Activated CD4-positive, alpha-beta T cell treated with anti-CD3 and anti-CD28 coated beads for 48 hours (primary cell): ENCODE measurements around the gene LGALS8.
A peak's percentile ranks its signal among the peaks of the same experiment; 100 is the strongest.

Source experiments
- DNase-seq: peaks from one replicate; pipeline ENCODE4 v3.0.0-alpha.2; 2020

The LGALS8 gene

DNA sequence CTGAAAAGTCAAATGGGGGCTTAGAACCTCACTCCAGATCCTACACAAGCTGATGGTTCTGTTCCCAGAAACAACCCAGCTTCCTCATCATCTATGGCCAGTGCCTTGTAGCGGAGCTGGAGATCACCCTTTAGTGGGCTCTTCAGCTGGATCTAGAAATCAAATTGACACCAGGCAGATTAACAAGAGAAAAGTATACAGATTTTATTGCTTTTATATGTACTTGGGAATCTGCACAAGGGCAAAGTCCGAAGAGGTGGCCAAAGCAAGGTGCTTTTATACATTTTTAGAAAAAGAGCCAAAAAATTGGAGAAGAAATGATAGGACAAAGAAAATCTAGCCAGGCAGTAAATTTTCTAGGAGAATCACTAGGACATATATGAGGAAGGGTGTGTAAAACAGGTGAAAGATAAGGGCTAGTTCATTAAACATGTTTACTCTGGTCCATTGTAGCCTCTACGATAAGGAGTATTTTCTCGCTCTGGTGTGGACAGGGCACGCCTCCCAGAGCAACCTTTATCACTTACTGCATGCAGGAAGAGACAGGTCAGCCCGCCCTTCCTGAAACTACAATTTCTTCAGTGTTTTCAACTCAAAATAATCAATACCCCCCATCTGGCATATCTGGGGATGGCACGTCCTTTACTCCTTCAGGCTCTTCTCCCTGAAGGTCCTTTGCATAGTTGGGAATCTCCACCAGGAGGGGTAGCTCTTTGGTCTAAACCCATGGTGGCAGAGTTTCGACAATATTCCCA is 14.0 kb upstream of the LGALS8 start:
- DNase-seq = no peak

DNA sequence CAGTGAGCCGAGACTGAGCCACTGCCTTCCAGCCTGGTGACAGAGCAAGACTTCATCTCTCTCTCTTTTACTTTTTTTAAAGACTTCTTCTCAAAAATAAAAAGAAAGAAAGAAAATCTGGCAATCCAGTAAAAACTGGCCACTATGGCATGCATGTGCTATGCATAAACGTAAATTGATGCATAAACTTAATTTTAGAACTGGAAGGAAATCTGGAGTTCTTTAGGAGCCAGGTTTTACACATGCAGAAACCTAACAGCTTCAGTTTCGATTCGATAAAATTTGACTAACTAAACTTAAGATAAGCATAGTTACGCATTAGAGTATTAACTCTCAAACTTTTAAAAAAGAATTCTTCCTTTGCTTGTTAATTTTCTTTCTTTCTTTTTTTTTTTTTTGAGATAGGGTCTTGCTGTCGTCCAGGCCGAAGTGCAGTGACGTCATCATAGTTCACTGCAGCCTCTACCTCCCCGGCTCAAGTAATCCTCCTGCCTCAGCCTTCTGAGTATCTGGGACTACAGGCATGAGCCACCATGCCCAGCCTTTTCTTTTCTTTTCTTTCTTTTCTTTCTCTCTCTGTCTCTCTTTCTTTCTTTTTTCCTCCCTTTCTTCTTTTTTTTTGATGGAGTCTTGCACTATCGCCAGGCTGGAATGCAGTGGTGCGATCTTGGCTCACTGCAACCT is 11.9 kb upstream of the LGALS8 start:
- DNase-seq = no peak

DNA sequence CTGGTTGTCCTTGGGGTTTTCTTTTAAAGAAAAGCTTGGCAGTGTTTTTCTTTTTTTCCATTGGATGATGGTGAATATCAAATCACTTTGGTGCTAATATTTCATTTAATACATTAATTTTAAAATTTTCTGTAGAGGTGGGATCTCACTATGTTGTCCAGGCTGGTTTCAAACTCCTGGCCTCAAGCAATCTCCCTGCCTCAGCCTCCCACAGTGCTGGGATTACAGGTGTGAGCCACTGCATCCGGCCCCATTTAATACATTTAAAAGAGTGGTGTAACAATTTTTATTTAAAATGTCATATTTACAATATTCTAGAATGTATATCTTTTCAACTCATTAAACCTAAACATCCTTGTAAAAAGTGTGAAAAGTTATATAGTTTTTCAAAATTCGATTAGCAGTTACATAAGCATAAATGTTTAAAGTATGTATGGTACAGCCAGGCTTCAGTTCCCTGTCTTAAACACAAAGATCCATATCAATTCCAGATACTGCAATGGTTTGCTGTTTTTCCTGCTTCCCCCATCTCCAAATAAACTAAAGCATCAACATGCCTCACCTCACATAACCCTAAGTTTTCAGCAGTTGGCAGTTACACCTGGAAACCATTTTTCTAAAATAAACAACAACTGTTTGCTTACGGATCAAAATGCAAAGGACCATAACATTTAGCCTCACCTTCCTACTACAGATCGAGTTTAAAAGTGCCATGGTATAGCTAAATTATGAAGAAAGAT is 8.9 kb upstream of the LGALS8 start:
- no peak for DNase-seq

DNA sequence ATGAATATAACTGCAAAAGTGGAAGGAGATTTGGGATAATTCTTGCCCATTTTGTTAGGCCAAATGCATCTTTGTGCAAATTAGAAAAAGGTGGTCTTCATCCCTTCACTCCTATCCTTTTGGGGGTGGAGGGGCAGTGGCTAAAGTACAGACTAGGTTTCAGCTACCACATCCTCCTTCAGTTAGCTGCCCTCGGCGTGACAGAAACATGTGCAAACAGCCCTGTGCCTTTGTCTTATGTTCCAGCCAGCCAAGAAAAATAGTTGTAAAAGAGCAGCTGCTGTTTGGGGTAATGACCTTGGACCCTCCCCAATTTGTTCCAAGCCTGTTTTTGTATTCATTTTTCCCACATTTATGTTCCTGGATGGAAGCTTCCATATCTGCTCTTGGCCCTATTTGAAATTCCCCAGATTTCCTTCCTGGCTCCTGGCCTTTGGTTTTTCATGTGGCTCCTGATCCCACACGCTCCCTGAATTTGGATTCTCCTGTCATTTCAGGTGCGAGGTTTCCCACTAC is 8.3 kb upstream of the LGALS8 start:
- no peak for DNase-seq

DNA sequence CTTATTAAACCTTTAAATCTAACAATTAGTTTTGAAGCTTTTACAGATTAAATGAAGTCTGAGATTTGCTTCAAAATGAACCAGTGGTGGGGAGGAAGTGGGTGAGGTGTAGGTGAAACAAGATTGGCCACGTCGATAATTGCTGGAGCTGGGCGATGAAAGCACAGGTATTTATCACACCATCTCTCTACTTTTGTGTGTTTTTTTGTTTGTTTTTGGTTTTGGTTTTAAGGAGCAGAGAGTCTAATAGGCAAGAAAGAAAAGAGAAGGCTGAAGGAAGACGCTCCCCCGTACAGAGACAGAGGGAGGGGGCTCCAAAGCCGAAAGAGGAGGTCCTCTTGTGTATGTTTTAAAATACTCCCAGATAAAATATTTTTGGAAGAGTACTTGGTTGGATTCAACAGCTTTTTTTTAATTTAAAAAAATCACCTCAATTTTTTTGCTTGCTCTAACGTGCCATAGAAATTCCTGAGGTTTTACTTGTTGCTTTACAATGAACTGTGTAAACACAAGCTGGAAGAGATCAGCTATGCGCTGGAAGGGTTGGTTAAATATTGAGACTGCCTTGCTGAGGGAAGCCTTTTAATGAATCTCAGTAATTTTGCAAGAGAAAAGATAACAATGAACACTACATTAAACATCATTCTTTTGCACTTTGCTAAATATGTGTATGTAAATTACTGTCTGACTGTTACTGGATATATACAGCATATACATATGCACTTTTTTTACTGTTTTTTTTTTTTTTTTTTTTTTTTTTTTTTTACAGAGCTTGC is 6.7 kb upstream of the LGALS8 start:
- DNase-seq = peak; percentile 28

DNA sequence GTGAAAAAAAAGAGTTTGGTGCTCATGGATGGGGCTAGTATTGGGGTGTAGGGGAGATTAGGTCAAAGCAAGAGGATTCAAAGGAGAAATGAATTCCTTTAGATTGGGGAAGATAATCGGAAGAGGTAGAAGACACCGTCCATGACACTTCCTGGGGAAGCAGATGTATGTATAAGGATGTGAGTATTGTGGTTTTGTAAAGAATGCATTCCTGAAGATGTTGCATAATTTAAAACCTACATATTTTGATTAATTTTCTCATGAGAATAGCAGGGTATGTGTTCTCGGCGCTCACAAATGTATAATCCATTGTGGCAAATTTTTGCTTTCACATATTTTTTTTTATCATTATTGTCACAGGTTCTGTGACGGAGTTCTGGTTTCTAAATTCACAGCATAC is 5.5 kb upstream of the LGALS8 start:
- no peak for DNase-seq

DNA sequence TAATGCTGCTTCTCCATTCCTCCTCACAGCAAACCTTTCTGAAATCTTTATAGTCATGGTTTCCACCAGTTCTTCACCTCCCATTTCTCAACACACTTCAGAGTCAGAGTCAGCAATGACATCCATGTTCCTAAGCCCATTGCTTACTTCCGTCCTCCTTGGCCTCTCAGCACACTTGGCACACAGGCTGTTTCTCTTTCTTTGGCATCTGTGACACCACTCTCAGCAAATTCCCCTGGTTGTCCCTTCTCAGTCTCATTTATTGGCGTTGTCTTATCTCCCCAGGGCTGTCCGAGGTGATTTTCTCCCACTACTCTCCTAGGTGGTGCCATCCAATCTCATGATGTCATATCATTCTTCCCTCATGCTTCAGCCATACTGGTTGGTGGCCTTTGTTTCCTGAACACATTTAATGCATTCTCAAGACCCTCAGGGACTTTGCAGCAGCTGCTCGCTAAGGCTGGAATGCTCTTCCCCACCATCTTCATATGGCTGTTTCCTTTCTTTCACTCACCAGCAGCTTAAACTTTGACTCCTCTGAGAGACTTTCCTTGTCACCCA is 3.3 kb upstream of the LGALS8 start:
- no peak for DNase-seq

DNA sequence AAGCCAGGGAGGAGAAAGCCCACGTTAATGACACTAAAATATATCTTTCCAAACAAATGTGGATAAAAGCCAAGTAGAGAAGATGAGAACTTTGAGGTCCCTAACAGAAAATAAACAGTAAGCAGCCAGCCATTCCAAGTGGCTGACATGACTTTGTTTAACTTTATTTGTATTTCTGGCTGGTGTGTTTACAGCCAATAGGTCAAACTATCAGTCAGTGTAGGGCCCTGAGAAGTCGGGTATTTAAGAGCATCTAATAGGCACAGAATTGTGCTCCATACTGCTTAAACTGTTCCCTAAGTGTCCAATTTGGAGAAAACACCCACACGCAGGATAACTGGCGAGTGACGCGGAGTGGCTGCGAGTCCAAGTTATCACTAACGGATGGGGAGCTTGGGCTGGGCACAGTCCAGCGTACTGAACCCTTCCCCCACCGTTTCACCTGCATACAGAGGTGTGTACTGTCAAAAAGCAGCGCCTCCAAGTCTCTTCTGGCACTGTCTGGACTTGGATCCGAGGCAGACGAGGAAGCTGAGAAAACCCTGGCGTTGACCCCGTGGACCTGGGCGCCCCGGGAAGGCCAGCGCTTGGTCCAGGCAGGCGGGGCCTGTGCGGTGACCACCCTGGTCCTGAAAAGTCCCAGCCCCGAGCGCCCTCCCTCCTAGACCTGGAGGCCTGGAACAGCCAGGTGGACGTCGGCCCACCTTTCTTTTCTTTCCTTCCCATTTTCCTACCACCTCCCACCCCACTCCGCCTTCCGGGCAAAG is 662 bp upstream of the LGALS8 start:
- DNase-seq = no peak

DNA sequence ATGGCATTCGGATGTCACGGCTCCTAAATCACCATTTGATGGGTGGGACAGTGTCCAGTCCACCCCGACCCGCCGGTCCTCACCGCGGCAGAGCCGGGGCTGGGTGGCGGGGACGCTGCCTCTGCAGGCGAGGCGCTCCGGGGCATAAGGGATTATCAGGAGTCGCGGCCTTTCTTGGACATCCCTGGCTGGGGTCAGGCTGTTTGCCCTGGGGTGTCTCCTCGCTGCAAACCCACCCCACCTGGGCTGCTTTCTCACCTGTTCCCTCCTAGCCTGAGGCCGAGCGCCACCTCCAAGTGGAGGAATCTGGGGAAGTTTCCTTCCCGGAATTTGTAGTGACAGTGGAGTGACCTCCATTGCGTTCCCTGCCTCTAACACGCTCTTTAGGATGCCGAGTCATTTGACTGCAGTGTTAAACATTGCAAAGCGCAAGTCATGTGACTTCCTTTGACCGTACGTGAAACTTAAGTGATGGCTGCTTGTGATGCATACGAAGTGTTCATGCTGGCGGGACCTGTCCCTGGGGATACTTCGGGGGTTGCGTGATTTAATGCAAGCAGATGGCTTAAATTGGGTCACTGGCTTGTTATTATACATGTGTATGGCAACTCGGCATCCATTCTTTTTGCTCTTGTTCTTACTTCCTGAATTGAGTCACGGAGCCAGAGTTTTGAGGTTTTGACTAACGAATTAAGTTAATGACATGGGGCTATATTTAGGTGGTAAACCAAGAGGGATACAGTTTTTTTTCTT is 536 bp downstream of the LGALS8 start:
- DNase-seq = peak; percentile 65

DNA sequence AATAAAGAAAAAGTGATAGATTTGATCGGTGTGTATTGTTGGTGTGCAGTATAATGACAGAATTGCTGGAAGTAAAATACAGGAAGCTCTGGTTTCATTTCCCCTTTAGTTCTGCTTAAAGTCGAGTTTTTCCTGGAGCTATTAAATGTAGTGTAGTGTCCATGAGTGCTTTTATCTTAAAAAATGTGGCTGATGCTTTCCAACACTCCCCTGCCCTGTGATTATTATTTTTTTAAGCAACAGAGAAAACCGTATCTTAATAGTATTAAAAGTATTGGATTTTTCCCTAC is 1.1 kb downstream of the LGALS8 start:
- DNase-seq = no peak

DNA sequence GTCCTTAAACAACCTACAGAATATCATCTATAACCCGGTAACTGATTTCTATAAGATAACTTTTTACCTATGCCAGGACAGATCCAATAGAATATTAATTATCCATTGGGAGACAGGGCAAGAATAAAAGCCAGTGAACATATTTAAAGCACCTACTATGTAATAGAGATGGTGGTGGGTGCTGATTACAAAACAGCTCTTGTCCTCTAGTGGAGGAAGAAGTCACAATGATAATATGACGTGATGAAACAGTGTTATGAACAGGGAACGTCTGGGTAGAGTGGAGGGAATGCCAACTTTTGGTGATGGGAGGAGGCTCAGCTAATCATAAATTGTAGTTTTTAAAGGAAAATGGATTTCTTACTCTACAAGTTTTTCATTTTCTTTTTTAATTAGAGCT is 2.3 kb downstream of the LGALS8 start:
- no peak for DNase-seq

DNA sequence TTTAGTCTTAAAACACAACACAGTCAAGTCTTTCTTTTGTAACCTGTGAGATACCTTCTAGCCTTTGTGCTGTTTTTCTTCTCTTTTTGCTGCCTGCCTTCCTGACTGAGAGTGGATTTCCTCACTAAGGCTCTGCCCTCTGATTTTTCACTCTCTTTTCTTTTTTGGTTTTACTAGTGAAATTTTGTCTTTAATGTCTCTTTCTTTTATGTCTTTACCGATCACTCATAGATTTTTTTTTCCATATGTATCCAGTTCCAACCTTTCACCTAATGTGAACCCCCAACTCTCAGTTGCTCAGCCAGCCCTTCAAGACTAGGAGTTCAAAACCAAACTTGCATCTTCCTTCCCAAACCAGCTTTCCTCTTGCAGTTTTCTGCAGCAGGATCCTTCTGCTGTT is 6.5 kb downstream of the LGALS8 start:
- no peak for DNase-seq

DNA sequence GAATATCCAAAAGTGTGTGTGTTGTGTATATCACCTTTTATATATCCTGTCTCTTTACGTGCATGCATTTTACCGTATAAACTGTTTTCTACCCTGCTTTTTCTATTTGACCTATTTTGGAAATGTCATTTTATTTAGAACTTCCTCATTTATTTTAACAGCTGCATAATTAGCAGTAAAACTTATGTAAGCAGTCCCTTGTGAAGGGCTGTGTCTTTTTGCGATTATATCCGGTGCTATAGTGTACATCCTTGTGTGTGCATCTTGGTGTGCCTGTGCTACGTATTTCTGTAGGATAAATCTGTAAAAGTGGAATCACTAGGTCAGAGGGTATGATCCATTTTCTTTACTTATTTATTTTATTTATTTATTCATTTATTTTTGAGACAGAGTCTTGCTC is 7.2 kb downstream of the LGALS8 start:
- DNase-seq = no peak

DNA sequence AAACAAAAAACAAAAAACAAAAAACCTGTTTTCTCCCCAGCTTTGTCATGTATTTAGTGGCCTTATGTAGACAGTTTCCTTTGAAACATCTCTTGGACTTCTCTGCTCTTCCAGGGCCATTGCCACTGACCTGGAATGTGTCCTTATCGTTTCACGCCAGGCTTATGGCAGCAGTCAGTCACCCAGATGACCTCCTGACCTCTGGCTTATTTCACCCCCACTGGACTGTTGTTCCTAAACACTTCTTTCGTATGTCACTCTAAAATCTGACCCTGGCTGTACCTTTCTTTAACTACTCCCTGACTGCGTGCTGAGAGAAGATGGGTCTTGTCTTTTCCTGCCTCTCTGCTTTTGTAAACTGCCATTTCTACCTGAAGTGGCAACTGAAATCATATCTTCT is 9.1 kb downstream of the LGALS8 start:
- DNase-seq = no peak

DNA sequence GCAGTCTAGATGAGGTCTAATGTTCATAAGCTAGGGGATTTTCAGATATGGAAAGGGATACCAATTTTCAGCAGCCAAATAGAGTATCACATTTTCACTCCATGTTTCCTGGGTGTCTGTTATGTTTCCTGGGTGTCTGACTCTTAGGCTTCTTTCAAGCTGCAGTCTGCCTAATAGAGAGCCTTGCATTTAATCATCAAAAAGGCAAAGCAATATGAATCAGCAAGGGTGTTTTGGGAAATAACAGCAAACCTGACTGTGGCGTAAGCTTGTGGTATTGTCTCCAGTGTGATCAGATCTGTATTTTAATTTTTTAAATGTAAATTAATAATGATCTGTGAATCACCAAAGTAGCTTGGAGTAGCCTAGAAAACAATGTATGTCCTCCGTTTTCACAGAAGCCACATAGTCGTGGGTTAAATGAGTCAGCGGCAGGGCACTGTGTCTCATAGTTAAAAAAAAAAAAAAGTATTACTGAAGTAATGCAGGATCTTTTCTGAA is 10.4 kb downstream of the LGALS8 start:
- DNase-seq = peak; percentile 64

DNA sequence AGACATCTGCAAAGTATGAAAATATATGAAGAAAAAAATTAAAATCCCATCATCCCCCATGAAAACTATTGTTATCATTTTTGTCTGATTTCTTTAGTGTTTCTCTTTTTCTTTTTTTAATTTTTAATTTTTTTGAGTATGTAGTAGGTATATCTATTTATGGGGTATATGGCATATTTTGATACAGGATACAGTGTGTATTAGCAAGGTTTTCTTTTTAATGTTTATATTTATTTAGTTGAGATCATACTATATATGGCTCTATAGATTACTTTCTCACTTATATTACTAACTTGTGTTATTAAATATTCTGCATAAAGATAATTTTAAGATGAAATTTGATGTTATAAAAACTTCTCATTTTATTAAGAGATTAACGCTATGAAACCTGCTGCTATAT is 11.4 kb downstream of the LGALS8 start:
- DNase-seq = no peak

DNA sequence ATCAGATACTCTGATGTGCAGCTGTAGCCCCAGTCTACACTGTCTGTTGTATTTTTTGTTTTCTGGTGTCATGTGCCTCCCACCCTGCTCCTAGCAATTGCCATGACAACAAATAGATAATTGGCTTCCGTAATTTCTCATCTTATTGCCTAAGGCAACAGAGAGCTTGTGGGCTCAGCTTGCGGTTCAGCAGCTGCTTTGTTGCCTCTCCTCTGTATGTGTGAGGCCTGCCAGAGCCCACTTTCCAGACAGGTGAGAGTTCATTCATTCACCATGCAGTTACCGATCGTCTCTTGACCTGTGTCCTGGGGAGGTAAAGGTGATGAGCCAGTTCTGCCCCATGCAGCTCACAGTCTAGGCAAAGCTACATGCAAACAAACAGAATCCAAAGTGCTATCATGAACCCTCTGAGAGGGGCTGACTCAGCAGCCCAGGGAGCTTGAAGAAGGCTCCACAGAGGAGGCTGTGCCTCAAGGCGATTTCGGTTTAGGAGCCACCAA is 11.9 kb downstream of the LGALS8 start:
- no peak for DNase-seq

DNA sequence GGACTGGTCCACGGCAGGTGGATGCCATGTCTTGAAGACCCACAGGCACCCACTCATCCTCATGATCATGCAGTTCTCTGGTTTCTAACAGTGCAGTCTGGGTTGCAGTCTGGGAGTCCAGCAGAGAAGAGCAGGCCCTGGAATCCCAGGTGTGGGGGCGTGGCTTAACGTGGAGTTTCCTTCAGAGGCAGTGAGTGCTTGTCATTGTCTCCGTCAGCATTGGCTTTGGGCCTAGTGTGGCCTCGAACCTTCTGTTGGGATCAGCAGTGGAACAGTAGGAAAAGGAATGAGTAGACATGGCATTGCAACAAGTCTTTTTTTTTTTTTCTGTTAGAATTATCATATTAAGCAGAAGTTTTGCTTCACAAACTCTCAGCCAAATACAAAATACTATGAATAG is 12.8 kb downstream of the LGALS8 start:
- no peak for DNase-seq

DNA sequence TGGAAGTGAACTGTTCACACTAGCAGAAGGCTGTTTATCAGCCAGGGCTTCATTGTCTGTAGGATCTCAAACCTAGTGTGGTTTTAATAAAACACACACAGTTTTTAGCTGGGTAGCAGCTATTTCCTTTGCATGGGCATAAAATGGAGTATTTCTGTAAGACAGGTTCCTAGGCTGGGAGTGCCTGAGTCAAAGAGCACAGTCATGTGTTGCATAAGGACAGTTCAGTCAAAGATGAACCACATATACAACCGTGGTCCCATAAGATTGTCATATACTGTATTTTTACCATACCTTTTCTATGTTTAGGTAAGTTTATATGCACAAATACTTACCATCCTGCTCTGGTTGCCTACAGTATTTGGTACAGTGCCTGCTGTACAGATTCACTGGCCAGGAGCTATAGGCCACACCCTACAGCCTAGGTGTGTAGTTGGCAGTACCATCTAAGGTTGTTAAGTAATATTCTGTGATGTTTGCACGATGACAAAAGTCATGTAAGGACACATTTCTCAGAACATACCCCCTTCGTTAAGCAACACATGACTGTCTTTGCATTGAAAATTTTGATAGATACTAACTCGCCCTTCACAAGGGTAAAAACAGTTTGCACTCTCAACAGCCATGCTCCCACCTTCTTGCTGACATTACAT is 17.2 kb downstream of the LGALS8 start:
- no peak for DNase-seq

DNA sequence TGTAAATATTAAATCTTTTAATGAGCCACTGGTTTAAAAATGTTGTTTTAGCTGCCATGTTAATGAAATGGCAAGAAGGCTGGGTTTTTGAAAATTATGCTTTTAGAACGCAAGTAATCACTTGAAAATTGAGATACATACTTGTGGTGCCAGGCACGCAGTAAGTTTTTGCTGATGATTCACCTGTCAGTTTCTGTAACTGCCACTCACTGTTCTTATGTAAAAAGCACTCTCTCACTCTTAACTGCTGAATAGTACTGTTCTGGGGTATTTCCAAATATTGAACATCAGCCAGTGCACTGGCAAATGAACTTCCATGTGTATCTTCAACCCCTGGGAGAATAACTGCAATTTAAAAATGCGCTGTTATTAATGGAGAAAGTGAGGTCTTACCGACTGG is 17.9 kb downstream of the LGALS8 start:
- no peak for DNase-seq
